HCT116 (cell line): ENCODE measurements around the gene OR2L3. TPM values are rescaled to one million over a fixed set of nuclear protein-coding genes. Genes with fewer than 3 reads are reported as not detected.

ENCODE experiments used
- ATAC-seq: fragments of 200-7000 bp; cut with Tn5 transposase; 2 replicates; pipeline ENCODE4 v1.9.1; 2020; ENCODE audit warnings: mild to moderate bottlenecking, moderate library complexity
- BruUV-seq: library from RNA; stranded (reverse); fragments of 400-500 nt; replicated peaks from 2 replicates; lab custom pipeline; 2021; lab: Mats Ljungman, UMichigan
- CTCF ChIA-PET: fragments of 300-600 bp; sonication (Branson Sonifier 250); formaldehyde crosslinking; loops from one replicate; lab custom pipeline; 2021; ENCODE audit warnings: antibody characterized with exemption; lab: Charles Lee
- POLR2A ChIA-PET: fragments of 300-600, 350-600 bp; sonication (Branson Sonifier 250); formaldehyde crosslinking; loops from one replicate; lab custom pipeline; 2021; ENCODE audit warnings: antibody characterized with exemption; lab: Charles Lee
- RAD21 ChIA-PET, 2 experiments: fragments of 300-600 bp; sonication (Branson Sonifier 250); formaldehyde crosslinking; loops; one replicate each; lab custom pipeline; 2023; ENCODE audit warnings: low total read pairs in 2 of 2; ENCODE audit not compliant: uncharacterized antibody in 2 of 2, unreplicated experiment in 2 of 2, low non-redundant PET in 1 of 2; lab: Charles Lee
- DNase-seq: peaks from one replicate; pipeline ENCODE4 v3.0.0-alpha.2; 2010; ENCODE audit warnings: low read depth, low spot score
- H2AFZ ChIP-seq: fragments of 200-600 bp; shearing (Covaris generic), sonication (generic); 2 replicates; pipeline ENCODE4 v1.6.1; 2017; ENCODE audit warnings: low read depth, mixed run types, mixed read lengths, antibody characterized with exemption, low read length; ENCODE audit not compliant: poor library complexity, severe bottlenecking
- H3K27ac ChIP-seq: 2 replicates; pipeline ENCODE4 v1.5.1; 2012; ENCODE audit warnings: low read depth, low read length
- H3K27me3 ChIP-seq: fragments of 200-600 bp; sonication (generic); 2 replicates; pipeline ENCODE4 v1.6.1; 2016; ENCODE audit warnings: mixed run types, low read length, mixed read lengths; ENCODE audit not compliant: insufficient read depth
- H3K36me3 ChIP-seq, 2 experiments: fragments of 200-500 bp in 1 of 2; fragments of 200-600 bp in 1 of 2; sonication (Bioruptor generic) in 1 of 2; sonication (generic) in 1 of 2; 2 replicates each; pipeline versions ENCODE4 v1.5.1 to v1.6.1; 2014 to 2016; ENCODE audit warnings: low read length in 2 of 2, inconsistent platforms in 1 of 2, mixed read lengths in 1 of 2, mixed run types in 1 of 2; ENCODE audit not compliant: insufficient read depth in 2 of 2, control insufficient read depth in 1 of 2
- H3K4me1 ChIP-seq, 2 experiments: fragments of 200-600 bp in 1 of 2; sonication (generic) in 1 of 2; 2 replicates each; pipeline versions ENCODE4 v1.5.1 to v1.6.1; 2012 to 2017; ENCODE audit warnings: low read length in 2 of 2, inconsistent platforms in 1 of 2, mild to moderate bottlenecking in 1 of 2, mixed read lengths in 1 of 2, mixed run types in 1 of 2, moderate library complexity in 1 of 2; ENCODE audit not compliant: insufficient read depth in 2 of 2, control insufficient read depth in 1 of 2
- H3K4me2 ChIP-seq: fragments of 200-600 bp; sonication (generic); 2 replicates; pipeline ENCODE4 v1.6.1; 2017; ENCODE audit warnings: mixed run types, low read length, mixed read lengths
- H3K4me3 ChIP-seq, 2 experiments: fragments of 200-600 bp in 1 of 2; sonication (generic) in 1 of 2; replicated peaks in 1 of 2; 2 replicates each; pipeline ENCODE4 v1.5.1; 2011 to 2016; ENCODE audit warnings: low read length in 2 of 2, control low read depth in 1 of 2, low read depth in 1 of 2, mild to moderate bottlenecking in 1 of 2, mixed read lengths in 1 of 2, mixed run types in 1 of 2
- H3K79me2 ChIP-seq: fragments of 200-600 bp; sonication (generic); 2 replicates; pipeline ENCODE4 v1.6.1; 2017; ENCODE audit warnings: mild to moderate bottlenecking, mixed run types, low read length, moderate library complexity, mixed read lengths; ENCODE audit not compliant: insufficient read depth
- H3K9ac ChIP-seq: fragments of 200-600 bp; sonication (generic); 2 replicates; pipeline ENCODE4 v1.6.1; 2016; ENCODE audit warnings: low read length, mixed read lengths
- H3K9me2 ChIP-seq: fragments of 200-600 bp; sonication (generic), shearing (Covaris generic); 2 replicates; pipeline ENCODE4 v1.6.1; 2017; ENCODE audit warnings: mixed run types, mild to moderate bottlenecking, moderate library complexity; ENCODE audit not compliant: insufficient read depth
- H3K9me3 ChIP-seq, 2 experiments: fragments of 200-500 bp in 1 of 2; fragments of 200-600 bp in 1 of 2; sonication (Bioruptor generic) in 1 of 2; sonication (generic) in 1 of 2; 2 replicates each; pipeline ENCODE4 v1.6.1; 2014 to 2017; ENCODE audit warnings: low read length in 2 of 2, mixed read lengths in 2 of 2, inconsistent platforms in 1 of 2, low read depth in 1 of 2, mild to moderate bottlenecking in 1 of 2, mixed run types in 1 of 2, moderate library complexity in 1 of 2; ENCODE audit not compliant: control insufficient read depth in 1 of 2, insufficient read depth in 1 of 2
- H4K20me1 ChIP-seq: fragments of 200-600 bp; sonication (generic), shearing (Covaris generic); 2 replicates; pipeline ENCODE4 v1.6.1; 2017; ENCODE audit warnings: mixed run types, mild to moderate bottlenecking, moderate library complexity; ENCODE audit not compliant: insufficient read depth
- CEBPB ChIP-seq: IDR thresholded peaks from 2 replicates; pipeline ENCODE4 v1.6.1; 2012; ENCODE audit warnings: low read depth
- EGR1 ChIP-seq: IDR thresholded peaks from 2 replicates; pipeline ENCODE4 v1.6.1; 2012; ENCODE audit warnings: low read depth
- EZH2 ChIP-seq: fragments of 200-600 bp; sonication (generic); IDR thresholded peaks from 2 replicates; pipeline ENCODE4 v1.6.1; 2017; ENCODE audit warnings: antibody characterized with exemption, mixed run types
- EZH2phosphoT487 ChIP-seq: fragments of 200-600 bp; IDR thresholded peaks from 2 replicates; pipeline ENCODE4 v1.6.1; 2018; ENCODE audit warnings: antibody characterized with exemption, borderline replicate concordance
- POLR2A ChIP-seq: IDR thresholded peaks from 2 replicates; pipeline ENCODE4 v1.7.0; 2011; ENCODE audit warnings: borderline replicate concordance; ENCODE audit not compliant: insufficient read depth, insufficient read length; ENCODE audit errors: extremely low read depth
- SIN3A ChIP-seq: IDR thresholded peaks from 2 replicates; pipeline ENCODE4 v1.6.1; 2012; ENCODE audit warnings: low read depth
- SP1 ChIP-seq: IDR thresholded peaks from 2 replicates; pipeline ENCODE4 v1.6.1; 2012; ENCODE audit warnings: low read depth
- TCF7L2 ChIP-seq: IDR thresholded peaks from 2 replicates; pipeline ENCODE4 v1.7.0; 2011; ENCODE audit warnings: borderline replicate concordance, inconsistent platforms; ENCODE audit not compliant: insufficient read depth, insufficient read length; ENCODE audit errors: extremely low read depth
- YY1 ChIP-seq: IDR thresholded peaks from 2 replicates; pipeline ENCODE4 v1.6.1; 2011; ENCODE audit warnings: low read length, low read depth, moderate library complexity, mild to moderate bottlenecking; ENCODE audit not compliant: insufficient replicate concordance; ENCODE audit errors: extremely low read depth
- intact Hi-C: fragments of 100-400 bp; cut with micrococcal nuclease; formaldehyde crosslinking; loops from 2 replicates; pipeline ENCODE4 v1.10.0; 2022
- total RNA-seq: library from RNA; stranded (reverse); gene quantifications from one replicate; pipeline ENCODE4 v1.2.1, GENCODE V29; 2021; ENCODE audit not compliant: unreplicated experiment

OR2L3 gene
- total RNA-seq, 1 experiment from 2014 or later, result not detected

- Histone ChIP-seq H3K9me2 (no peaks in the 10 kb centered on the region), H2AFZ (no peak overlapping the region), H3K4me3 (no peak overlapping the region), H3K27me3 (no peaks in the 10 kb centered on the region), H3K4me2 (no peak overlapping the region), H3K36me3 (no peaks in the 10 kb centered on the region), H4K20me1 (no peaks in the 10 kb centered on the region), H3K4me1 (no peaks in the 10 kb centered on the region), H3K9me3 (peaks cover 10 to 24% of the 10 kb centered on the region in 2 experiments; a peak in 2 of 4 replicates), H3K9ac (no peak overlapping the region), H3K27ac (no peak overlapping the region), H3K79me2 (no peaks in the 10 kb centered on the region)
- TF ChIP-seq SP1, result no peak
- no peak for TF ChIP-seq TCF7L2
- TF ChIP-seq EGR1, result no peak
- ChIA-PET POLR2A (no interaction called here), CTCF (no interaction called here), RAD21 (no interaction called here)
- ATAC-seq (no peak), DNase-seq (no peak)
- intact Hi-C loops, result loop anchor here (10.0 kb wide), 1 partner anchor 48 kb away; no protein-coding TSS in a partner anchor
- no TSS peak for BruUV-seq
Observed at GRCh38 chr1:248102847-248103246, 56.2 kb downstream of the OR2L3 start.

- H4K20me1 ChIP-seq, result no peaks in the 10 kb centered on the region
- no peak for DNase-seq
- ChIA-PET POLR2A (no interaction called here), RAD21 (no interaction called here), CTCF (no interaction called here)
- no peak overlapping the region for H3K27ac ChIP-seq
- H3K79me2 ChIP-seq, result no peaks in the 10 kb centered on the region
- H3K4me3 ChIP-seq, result no peak overlapping the region
- no peaks in the 10 kb centered on the region for H3K9me2 ChIP-seq
- H3K27me3 ChIP-seq, result no peaks in the 10 kb centered on the region
- no peaks in the 10 kb centered on the region for H3K36me3 ChIP-seq
- TF ChIP-seq SP1 (no peak), EGR1 (no peak), CEBPB (no peak), SIN3A (no peak), EZH2phosphoT487 (no peak), TCF7L2 (no peak), YY1 (no peak), EZH2 (no peak), POLR2A (no peak)
- intact Hi-C loops, result no loop called here
- BruUV-seq, result no TSS peak
- H2AFZ ChIP-seq, result no peak overlapping the region
- no peaks in the 10 kb centered on the region for H3K4me1 ChIP-seq
- H3K9ac ChIP-seq, result no peak overlapping the region
- no peak for ATAC-seq
- peaks cover 5 to 25% of the 10 kb centered on the region in 2 experiments; a peak in 2 of 4 replicates for H3K9me3 ChIP-seq
- no peak overlapping the region for H3K4me2 ChIP-seq
Observed at GRCh38 chr1:248111157-248111556, 64.5 kb downstream of the OR2L3 start.

Other genes starting within 250 kb of the OR2L3 start
- gene OR14A16, start 222.7 kb upstream of the OR2L3 start, total RNA-seq, result not detected
- gene OR11L1, start 204.9 kb upstream of the OR2L3 start, total RNA-seq, result not detected
- gene TRIM58, start 189.6 kb upstream of the OR2L3 start, total RNA-seq, result not detected
- not detected for gene OR2W3, start 151.2 kb upstream of the OR2L3 start, total RNA-seq
- gene OR2T8, start 126.6 kb upstream of the OR2L3 start, total RNA-seq, result not detected
- not detected for gene OR2AJ1, start 121.9 kb upstream of the OR2L3 start, total RNA-seq
- not detected for gene OR2L8, start 98.0 kb upstream of the OR2L3 start, total RNA-seq
- not detected for gene OR2AK2, start 81.6 kb upstream of the OR2L3 start, total RNA-seq
- not detected for gene OR2L5, start 33.2 kb upstream of the OR2L3 start, total RNA-seq
- gene OR2L2, start 16.8 kb upstream of the OR2L3 start, total RNA-seq, result not detected
- not detected for gene OR2L13, start 48.3 kb downstream of the OR2L3 start, total RNA-seq
- not detected for gene OR2M5, start 98.3 kb downstream of the OR2L3 start, total RNA-seq
- not detected for gene OR2M2, start 128.0 kb downstream of the OR2L3 start, total RNA-seq
- gene OR2M3, start 150.4 kb downstream of the OR2L3 start, total RNA-seq, result not detected
- not detected for gene OR2M4, start 184.6 kb downstream of the OR2L3 start, total RNA-seq
- not detected for gene OR2T33, start 231.1 kb downstream of the OR2L3 start, total RNA-seq